ENCODE measurements around the gene PKLR.

PKLR gene

GRCh38 chr1:155242805-155243358, 58.4 kb downstream of the PKLR start:
- peak; percentile 35 for DNase-seq (ENCODE audit: low read depth)
- TF ChIP-seq, protein P1, sequence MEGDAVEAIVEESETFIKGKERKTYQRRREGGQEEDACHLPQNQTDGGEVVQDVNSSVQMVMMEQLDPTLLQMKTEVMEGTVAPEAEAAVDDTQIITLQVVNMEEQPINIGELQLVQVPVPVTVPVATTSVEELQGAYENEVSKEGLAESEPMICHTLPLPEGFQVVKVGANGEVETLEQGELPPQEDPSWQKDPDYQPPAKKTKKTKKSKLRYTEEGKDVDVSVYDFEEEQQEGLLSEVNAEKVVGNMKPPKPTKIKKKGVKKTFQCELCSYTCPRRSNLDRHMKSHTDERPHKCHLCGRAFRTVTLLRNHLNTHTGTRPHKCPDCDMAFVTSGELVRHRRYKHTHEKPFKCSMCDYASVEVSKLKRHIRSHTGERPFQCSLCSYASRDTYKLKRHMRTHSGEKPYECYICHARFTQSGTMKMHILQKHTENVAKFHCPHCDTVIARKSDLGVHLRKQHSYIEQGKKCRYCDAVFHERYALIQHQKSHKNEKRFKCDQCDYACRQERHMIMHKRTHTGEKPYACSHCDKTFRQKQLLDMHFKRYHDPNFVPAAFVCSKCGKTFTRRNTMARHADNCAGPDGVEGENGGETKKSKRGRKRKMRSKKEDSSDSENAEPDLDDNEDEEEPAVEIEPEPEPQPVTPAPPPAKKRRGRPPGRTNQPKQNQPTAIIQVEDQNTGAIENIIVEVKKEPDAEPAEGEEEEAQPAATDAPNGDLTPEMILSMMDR (IDR thresholded peaks at IDR 0.05; ENCODE audit: low read length, missing control alignments): no peak
- H3K4me3 ChIP-seq (replicated peaks; ENCODE audit: low read depth, low read length): peak overlapping the region; percentile 74

GRCh38 chr1:155241841-155242264, 59.4 kb downstream of the PKLR start:
- H3K4me3 ChIP-seq (replicated peaks; ENCODE audit: low read depth, low read length): no peak overlapping the region
- TF ChIP-seq, protein P1 (IDR thresholded peaks at IDR 0.05; ENCODE audit: low read length, missing control alignments): no peak
- no peak for DNase-seq (ENCODE audit: low read depth)

DNA sequence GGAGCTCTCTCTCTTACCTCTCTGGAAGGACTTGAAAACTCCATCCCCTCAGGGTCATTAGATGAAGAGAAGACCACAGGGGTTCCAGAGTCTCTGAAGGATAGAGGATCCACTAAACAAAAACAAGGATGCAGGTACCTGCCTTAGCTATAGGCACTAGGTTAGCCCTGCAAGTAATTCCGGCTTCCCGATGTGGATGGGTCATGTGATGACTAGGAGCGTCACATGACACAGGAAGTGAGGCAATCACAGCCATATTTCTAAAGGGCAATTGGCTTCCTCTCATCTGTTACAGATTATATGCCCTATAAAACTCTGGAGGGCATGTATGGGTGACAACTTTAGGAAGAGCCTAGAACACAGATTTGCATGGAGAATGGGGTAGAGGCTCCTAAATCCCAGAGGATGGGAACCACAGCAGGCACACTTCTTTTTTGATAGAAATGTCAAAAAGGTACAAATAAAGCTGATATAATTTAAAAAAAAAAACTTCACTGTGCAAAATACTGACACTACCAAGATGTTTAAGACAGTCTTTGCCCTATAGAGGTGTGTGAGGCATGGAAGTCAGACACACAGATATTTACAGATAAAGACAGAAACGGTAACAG, 60.1 kb downstream of the PKLR start:
- peak; percentile 87 for DNase-seq (ENCODE audit: low read depth)
- TF ChIP-seq, protein P1 (IDR thresholded peaks at IDR 0.05; ENCODE audit: low read length, missing control alignments): no peak
- H3K4me3 ChIP-seq (replicated peaks; ENCODE audit: low read depth, low read length): peak overlapping the region; percentile 61
